ENCODE results near the gene FAM43B. TPM values are rescaled to one million over a fixed set of nuclear protein-coding genes. Genes with fewer than 3 reads are reported as not detected.

Gene FAM43B
- total and polyA plus RNA-seq, 4 donors: 0.20 to 0.67 (median 0.29) TPM

GRCh38 chr1:20584890-20585289, 32.5 kb downstream of the FAM43B start:
- no peak for ATAC-seq (ENCODE audit: insufficient read depth, low FRiP score)
- Histone ChIP-seq H3K27ac (ENCODE audit: low read depth in 1 of 2, low read length in 1 of 2) (no peak overlapping the region), H3K4me3 (no peak overlapping the region), H3K9me3 (ENCODE audit: control insufficient read depth in 4 of 4, insufficient read depth in 3 of 4, low read length in 3 of 4) (peaks cover 0 to 6% (median 0%) of the 10 kb centered on the region in 4 donors), H3K4me1 (ENCODE audit: control insufficient read depth in 5 of 5, insufficient read depth in 5 of 5, low read length in 5 of 5) (peaks cover 0 to 12% (median 9%) of the 10 kb centered on the region in 5 donors), H3K9ac (ENCODE audit: insufficient read depth in 1 of 2, low read length in 2 of 2) (no peak overlapping the region), H3K27me3 (ENCODE audit: control insufficient read depth in 3 of 3, insufficient read depth in 3 of 3, low read length in 2 of 3) (peaks cover 0 to 14% (median 13%) of the 10 kb centered on the region in 3 donors), H3K36me3 (ENCODE audit: control insufficient read depth in 4 of 4, insufficient read depth in 4 of 4, low read length in 4 of 4) (no peaks in the 10 kb centered on the region)
- no peak for DNase-seq
- no peak for TF ChIP-seq CTCF (IDR thresholded peaks at IDR 0.05; ENCODE audit: control extremely low read depth, extremely low read depth)
- WGBS, 2 donors: 31 to 54% methylated on average over 2 of the region's 2 CpGs

GRCh38 chr1:20586953-20587660, 34.7 kb downstream of the FAM43B start:
- Histone ChIP-seq H3K4me3 (no peak overlapping the region), H3K27me3 (ENCODE audit: control insufficient read depth in 3 of 3, insufficient read depth in 3 of 3, low read length in 2 of 3) (peaks cover 0 to 24% (median 24%) of the 10 kb centered on the region in 3 donors), H3K9ac (ENCODE audit: insufficient read depth in 1 of 2, low read length in 2 of 2) (no peak overlapping the region), H3K36me3 (ENCODE audit: control insufficient read depth in 4 of 4, insufficient read depth in 4 of 4, low read length in 4 of 4) (no peaks in the 10 kb centered on the region), H3K9me3 (ENCODE audit: control insufficient read depth in 4 of 4, insufficient read depth in 3 of 4, low read length in 3 of 4) (peaks cover 0 to 6% (median 0%) of the 10 kb centered on the region in 4 donors), H3K27ac (ENCODE audit: low read depth in 1 of 2, low read length in 1 of 2) (no peak overlapping the region), H3K4me1 (ENCODE audit: control insufficient read depth in 5 of 5, insufficient read depth in 5 of 5, low read length in 5 of 5) (peaks cover 0 to 15% (median 9%) of the 10 kb centered on the region in 5 donors)
- ATAC-seq (ENCODE audit: insufficient read depth, low FRiP score) (no peak), DNase-seq (no peak)
- WGBS, 2 donors: 71 to 90% methylated on average over 9 of the region's 10 CpGs
- TF ChIP-seq CTCF (IDR thresholded peaks at IDR 0.05; ENCODE audit: control extremely low read depth, extremely low read depth): no peak

GRCh38 chr1:20587661-20588053, 35.3 kb downstream of the FAM43B start:
- peaks cover 0 to 15% (median 9%) of the 10 kb centered on the region in 5 donors for H3K4me1 ChIP-seq (ENCODE audit: control insufficient read depth in 5 of 5, insufficient read depth in 5 of 5, low read length in 5 of 5)
- peaks cover 0 to 6% (median 0%) of the 10 kb centered on the region in 4 donors for H3K9me3 ChIP-seq (ENCODE audit: control insufficient read depth in 4 of 4, insufficient read depth in 3 of 4, low read length in 3 of 4)
- DNase-seq (no peak), ATAC-seq (ENCODE audit: insufficient read depth, low FRiP score) (no peak)
- peaks cover 0 to 26% (median 24%) of the 10 kb centered on the region in 3 donors for H3K27me3 ChIP-seq (ENCODE audit: control insufficient read depth in 3 of 3, insufficient read depth in 3 of 3, low read length in 2 of 3)
- no peak for TF ChIP-seq CTCF (IDR thresholded peaks at IDR 0.05; ENCODE audit: control extremely low read depth, extremely low read depth)
- 51 to 67% methylated on average over 2 of the region's 2 CpGs for WGBS, 2 donors
- H3K4me3 ChIP-seq: no peak overlapping the region
- H3K9ac ChIP-seq (ENCODE audit: insufficient read depth in 1 of 2, low read length in 2 of 2): no peak overlapping the region
- H3K36me3 ChIP-seq (ENCODE audit: control insufficient read depth in 4 of 4, insufficient read depth in 4 of 4, low read length in 4 of 4): no peaks in the 10 kb centered on the region
- no peak overlapping the region for H3K27ac ChIP-seq (ENCODE audit: low read depth in 1 of 2, low read length in 1 of 2)
